ENCODE data around the gene GLT8D1. TPM values are rescaled to one million over a fixed set of nuclear protein-coding genes. Genes with fewer than 3 reads are reported as not detected.
A peak's percentile ranks its signal among the peaks of the same experiment; 100 is the strongest.

The GLT8D1 gene
- total and polyA plus RNA-seq, 2 of the 13 experiments (the other 11 are each of a cell fraction or from before 2014, with no cell fraction given), result 110 to 121 TPM

DNA sequence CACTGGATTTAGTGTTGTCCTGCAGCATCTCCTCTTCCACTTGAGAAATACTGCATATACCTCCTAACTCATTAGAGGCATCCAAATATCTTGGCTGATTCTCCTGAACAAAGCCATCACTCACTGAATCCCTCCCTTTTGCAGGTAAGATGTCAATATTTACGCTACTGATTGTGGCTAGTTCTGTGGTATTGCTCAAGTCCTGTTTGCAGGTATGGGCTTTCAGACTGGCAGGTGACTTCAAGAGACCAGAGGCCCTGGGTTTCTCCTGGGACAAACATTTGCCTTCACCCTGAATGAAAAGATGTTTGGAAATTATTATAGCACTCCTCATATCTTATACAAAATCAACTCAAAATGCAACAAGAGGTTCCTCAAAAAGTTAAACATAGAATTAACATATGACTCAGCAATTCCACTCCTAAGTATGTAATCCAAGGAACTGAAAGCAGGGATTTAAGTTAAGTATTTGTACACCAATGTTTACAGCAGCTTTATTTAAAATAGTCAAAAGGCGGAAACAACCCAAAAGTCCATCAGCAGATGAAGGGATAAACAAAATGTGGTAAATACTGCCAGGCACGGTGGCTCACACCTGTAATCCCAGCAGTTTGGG is 46.6 kb upstream of the GLT8D1 start (continued):
- TF ChIP-seq MEF2D (CRISPR knock-in tag; IDR thresholded peaks at IDR 0.05) (no peak), ZNF136 (CRISPR knock-in tag; IDR thresholded peaks at IDR 0.05; ENCODE audit: low read depth) (no peak), SNAPC5 (CRISPR knock-in tag; IDR thresholded peaks at IDR 0.05; ENCODE audit: borderline replicate concordance) (no peak), FOSL1 (CRISPR knock-in tag; IDR thresholded peaks at IDR 0.05; ENCODE audit: borderline replicate concordance) (no peak), CEBPG (CRISPR knock-in tag; IDR thresholded peaks at IDR 0.05) (peak; percentile 69), E2F1 (CRISPR knock-in tag; IDR thresholded peaks at IDR 0.05) (no peak), ZNF24 (IDR thresholded peaks at IDR 0.05) (no peak), ZNF337 (CRISPR knock-in tag; IDR thresholded peaks at IDR 0.05; ENCODE audit: borderline replicate concordance, low read depth) (no peak), DPF2 (CRISPR knock-in tag; IDR thresholded peaks at IDR 0.05; ENCODE audit: borderline replicate concordance, low read depth) (no peak), ZNF841 (CRISPR knock-in tag; IDR thresholded peaks at IDR 0.05; ENCODE audit: borderline replicate concordance) (no peak), SRSF9 (IDR thresholded peaks at IDR 0.05; ENCODE audit: borderline replicate concordance, insufficient read depth, low read depth, low read length, poor library complexity, severe bottlenecking) (no peak), NFE2L2 (IDR thresholded peaks at IDR 0.05; ENCODE audit: low read length) (peak; percentile 85), ZNF3 (CRISPR knock-in tag; IDR thresholded peaks at IDR 0.05) (no peak), ZNF234 (CRISPR knock-in tag; conservative IDR thresholded peaks at IDR 0.05) (no peak)
- TF ChIP-seq, protein P1, sequence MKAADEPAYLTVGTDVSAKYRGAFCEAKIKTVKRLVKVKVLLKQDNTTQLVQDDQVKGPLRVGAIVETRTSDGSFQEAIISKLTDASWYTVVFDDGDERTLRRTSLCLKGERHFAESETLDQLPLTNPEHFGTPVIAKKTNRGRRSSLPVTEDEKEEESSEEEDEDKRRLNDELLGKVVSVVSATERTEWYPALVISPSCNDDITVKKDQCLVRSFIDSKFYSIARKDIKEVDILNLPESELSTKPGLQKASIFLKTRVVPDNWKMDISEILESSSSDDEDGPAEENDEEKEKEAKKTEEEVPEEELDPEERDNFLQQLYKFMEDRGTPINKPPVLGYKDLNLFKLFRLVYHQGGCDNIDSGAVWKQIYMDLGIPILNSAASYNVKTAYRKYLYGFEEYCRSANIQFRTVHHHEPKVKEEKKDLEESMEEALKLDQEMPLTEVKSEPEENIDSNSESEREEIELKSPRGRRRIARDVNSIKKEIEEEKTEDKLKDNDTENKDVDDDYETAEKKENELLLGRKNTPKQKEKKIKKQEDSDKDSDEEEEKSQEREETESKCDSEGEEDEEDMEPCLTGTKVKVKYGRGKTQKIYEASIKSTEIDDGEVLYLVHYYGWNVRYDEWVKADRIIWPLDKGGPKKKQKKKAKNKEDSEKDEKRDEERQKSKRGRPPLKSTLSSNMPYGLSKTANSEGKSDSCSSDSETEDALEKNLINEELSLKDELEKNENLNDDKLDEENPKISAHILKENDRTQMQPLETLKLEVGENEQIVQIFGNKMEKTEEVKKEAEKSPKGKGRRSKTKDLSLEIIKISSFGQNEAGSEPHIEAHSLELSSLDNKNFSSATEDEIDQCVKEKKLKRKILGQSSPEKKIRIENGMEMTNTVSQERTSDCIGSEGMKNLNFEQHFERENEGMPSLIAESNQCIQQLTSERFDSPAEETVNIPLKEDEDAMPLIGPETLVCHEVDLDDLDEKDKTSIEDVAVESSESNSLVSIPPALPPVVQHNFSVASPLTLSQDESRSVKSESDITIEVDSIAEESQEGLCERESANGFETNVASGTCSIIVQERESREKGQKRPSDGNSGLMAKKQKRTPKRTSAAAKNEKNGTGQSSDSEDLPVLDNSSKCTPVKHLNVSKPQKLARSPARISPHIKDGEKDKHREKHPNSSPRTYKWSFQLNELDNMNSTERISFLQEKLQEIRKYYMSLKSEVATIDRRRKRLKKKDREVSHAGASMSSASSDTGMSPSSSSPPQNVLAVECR (CRISPR knock-in tag; IDR thresholded peaks at IDR 0.05; ENCODE audit: borderline replicate concordance), result no peak
- TF ChIP-seq, protein P2, sequence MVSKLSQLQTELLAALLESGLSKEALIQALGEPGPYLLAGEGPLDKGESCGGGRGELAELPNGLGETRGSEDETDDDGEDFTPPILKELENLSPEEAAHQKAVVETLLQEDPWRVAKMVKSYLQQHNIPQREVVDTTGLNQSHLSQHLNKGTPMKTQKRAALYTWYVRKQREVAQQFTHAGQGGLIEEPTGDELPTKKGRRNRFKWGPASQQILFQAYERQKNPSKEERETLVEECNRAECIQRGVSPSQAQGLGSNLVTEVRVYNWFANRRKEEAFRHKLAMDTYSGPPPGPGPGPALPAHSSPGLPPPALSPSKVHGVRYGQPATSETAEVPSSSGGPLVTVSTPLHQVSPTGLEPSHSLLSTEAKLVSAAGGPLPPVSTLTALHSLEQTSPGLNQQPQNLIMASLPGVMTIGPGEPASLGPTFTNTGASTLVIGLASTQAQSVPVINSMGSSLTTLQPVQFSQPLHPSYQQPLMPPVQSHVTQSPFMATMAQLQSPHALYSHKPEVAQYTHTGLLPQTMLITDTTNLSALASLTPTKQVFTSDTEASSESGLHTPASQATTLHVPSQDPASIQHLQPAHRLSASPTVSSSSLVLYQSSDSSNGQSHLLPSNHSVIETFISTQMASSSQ (IDR thresholded peaks at IDR 0.05; ENCODE audit: low read depth), result no peak
- TF ChIP-seq, protein P2 (CRISPR knock-in tag; IDR thresholded peaks at IDR 0.05; ENCODE audit: borderline replicate concordance), result no peak
- TF ChIP-seq, protein P3, sequence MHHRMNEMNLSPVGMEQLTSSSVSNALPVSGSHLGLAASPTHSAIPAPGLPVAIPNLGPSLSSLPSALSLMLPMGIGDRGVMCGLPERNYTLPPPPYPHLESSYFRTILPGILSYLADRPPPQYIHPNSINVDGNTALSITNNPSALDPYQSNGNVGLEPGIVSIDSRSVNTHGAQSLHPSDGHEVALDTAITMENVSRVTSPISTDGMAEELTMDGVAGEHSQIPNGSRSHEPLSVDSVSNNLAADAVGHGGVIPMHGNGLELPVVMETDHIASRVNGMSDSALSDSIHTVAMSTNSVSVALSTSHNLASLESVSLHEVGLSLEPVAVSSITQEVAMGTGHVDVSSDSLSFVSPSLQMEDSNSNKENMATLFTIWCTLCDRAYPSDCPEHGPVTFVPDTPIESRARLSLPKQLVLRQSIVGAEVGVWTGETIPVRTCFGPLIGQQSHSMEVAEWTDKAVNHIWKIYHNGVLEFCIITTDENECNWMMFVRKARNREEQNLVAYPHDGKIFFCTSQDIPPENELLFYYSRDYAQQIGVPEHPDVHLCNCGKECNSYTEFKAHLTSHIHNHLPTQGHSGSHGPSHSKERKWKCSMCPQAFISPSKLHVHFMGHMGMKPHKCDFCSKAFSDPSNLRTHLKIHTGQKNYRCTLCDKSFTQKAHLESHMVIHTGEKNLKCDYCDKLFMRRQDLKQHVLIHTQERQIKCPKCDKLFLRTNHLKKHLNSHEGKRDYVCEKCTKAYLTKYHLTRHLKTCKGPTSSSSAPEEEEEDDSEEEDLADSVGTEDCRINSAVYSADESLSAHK (CRISPR knock-in tag; IDR thresholded peaks at IDR 0.05; ENCODE audit: borderline replicate concordance), result no peak

Data from HepG2 (cell line).